HG03060 (cell line): Measurements from ENCODE around the gene NRXN2.
A peak's percentile ranks its signal among the peaks of the same experiment; 100 is the strongest.
"Not testable (repeated sequence)": the region's sequence is repeated elsewhere in the genome, so short reads cannot be mapped to it uniquely, and the experiment has no call there.

Source experiments
- ATAC-seq: cut with Tn5 transposase; IDR thresholded peaks from one replicate; pipeline ENCODE4 v1.9.1; 2021; ENCODE audit warnings: low read depth, moderate number of reproducible peaks; ENCODE audit not compliant: unreplicated experiment

NRXN2 gene

DNA sequence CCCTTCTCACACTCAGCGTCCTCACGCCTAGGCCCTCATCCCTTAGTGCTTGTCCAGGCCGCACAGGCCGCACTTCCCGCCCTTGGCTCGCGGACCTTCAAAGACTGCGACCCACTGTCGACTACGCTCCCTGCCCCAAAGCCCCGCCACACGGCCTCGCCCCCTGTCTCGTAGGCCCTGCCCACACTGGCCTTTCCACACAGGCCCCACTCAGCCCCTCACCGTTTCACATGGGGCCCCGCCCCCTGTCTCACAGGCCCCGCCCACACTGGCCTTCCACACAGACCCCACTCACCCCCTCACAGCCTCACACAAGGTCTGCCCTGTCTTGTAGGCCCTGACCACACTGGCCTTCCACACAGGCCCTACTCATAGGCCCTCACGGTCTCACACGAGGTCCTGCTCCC lies 11.0 kb downstream of the NRXN2 start:
- ATAC-seq = no peak

DNA sequence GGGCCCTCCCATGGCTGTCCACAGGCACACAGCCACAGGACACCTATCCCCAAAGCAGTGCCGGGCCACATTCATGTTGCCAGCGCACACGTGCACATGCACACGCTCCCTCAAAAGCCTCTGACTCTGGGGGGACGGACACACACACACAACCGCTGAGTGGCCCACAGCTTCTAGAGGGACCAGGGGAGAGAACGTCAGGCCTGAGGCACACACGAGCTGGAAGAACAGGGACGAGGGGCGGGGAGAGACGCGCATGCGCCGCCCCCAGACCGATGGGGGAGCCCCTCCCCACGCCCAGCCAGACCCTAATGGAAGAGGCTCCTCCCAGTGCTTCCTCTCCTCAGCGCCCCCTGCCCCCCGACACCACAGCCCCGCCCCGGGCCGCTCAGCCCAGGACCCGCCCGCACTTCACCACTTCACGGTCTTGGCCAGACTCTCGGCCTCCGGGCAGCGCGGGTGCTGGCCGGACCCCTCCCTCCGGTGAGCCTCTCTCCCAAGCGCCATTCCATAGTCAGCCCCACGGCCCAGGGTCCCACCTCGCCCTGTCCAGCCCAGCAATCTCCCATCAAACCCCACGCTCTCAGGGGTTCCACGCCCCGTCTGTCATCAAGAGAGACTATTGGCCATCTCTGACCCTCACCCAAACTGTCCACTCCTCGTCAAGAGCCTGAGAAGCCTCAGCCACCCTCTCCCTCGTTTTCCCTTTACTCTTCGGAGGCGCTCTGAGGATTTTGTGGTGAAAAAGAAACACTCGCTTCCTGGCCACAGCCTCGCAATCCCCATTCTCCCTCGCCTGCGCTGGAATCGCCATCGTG lies 11.7 kb downstream of the NRXN2 start:
- ATAC-seq = no peak

DNA sequence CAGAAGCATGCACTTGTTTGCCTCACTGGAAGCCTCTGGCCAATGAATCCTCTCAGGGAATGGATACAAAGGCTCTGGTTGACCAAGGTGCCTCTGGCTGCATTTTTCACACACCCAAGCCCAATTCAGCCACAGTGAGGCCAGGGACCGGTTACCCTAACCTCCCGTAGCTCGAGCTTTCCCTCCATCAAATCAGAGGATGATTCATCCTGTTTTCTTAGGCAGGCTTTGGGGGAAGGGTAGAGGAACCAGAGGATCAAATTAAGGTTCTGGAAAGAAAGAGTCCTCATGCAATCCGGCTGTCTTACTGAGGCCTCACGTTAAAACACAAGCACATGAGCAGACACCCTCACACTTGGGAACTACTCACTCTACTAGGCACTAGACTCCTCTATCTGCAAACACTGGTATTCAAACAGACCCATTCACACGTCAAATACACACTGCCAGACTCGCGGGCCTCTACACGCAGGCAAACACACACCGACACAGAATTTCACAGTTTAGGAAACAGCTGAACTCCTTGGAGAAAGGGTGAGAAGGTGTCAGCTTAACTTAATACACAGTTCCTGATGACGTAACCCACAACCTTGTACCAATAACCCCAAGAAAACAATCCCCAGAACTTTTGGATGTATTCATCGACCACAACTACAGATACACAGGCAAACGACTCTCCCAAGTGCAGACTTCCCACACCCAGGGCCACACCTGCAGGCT lies 12.4 kb downstream of the NRXN2 start:
- no peak for ATAC-seq

DNA sequence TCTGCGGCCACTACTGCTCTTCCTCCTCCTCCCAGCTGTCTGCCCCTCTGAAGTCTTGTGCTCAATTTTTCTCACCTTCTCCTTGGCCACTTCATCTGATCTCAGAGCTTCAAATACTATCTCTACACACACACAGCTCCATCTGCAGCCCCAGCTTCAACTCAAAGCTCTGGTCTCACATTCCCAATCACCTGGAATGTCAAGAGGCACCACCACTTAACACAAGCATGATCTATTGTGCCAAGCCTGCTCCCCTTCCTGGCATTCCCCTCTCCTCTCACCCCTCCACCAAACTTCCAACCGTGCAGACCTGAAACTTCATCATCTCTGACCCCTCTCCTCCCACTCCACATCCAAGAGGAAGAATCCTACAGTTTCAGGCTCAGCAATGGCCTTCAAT lies 17.5 kb downstream of the NRXN2 start:
- ATAC-seq = no peak

DNA sequence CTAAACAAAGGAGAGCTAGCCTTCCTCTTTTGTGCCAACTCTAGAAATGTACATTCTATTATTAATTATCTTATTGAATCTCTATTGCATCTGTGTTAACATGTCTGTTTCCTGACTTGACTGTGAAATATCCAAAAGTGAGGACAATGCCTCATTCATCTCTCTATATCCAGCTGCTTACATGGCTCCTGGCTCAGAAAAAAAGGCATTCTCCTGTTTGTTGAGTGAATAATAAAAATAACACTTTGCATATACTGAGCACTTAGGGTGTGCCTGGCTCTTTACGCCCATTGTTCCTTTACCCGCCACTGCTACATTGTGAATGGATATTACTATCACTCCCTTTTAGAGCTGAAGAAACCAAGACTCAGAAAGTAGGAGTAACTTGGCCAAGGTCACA lies 19.9 kb downstream of the NRXN2 start:
- no peak for ATAC-seq

DNA sequence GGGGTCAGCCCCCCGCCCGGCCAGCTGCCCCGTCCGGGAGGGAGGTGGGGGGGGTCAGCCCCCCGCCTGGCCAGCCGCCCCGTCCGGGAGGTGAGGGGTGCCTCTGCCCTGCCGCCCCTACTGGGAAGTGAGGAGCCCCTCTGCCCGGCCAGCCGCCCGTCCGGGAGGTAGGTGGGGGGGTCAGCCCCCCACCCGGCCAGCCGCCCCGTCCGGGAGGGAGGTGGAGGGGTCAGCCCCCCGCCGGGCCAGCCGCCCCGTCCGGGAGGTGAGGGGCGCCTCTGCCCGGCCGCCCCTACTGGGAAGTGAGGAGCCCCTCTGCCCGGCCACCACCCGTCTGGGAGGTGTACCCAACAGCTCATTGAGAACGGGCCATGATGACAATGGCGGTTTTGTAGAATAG lies 21.0 kb downstream of the NRXN2 start:
- ATAC-seq = not testable (repeated sequence)

DNA sequence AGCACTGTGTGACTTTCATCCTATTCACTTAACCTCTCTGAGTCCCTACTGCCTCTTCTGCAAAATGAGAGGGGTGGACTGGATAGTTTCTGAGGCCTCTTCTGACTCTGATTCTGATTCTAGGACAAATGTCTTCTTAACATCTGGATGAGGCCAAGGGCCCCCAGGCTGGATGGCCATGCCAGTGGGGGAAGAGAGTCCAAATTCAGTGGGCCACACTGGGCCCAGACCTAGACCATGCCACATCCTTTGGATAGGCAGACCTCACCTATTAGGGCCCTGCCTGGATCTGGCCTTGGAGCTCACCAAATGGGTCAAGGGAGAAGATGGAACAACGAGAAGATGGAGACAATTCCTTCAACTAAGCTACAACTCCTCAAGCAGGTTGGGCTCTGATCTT lies 24.6 kb downstream of the NRXN2 start:
- no peak for ATAC-seq

DNA sequence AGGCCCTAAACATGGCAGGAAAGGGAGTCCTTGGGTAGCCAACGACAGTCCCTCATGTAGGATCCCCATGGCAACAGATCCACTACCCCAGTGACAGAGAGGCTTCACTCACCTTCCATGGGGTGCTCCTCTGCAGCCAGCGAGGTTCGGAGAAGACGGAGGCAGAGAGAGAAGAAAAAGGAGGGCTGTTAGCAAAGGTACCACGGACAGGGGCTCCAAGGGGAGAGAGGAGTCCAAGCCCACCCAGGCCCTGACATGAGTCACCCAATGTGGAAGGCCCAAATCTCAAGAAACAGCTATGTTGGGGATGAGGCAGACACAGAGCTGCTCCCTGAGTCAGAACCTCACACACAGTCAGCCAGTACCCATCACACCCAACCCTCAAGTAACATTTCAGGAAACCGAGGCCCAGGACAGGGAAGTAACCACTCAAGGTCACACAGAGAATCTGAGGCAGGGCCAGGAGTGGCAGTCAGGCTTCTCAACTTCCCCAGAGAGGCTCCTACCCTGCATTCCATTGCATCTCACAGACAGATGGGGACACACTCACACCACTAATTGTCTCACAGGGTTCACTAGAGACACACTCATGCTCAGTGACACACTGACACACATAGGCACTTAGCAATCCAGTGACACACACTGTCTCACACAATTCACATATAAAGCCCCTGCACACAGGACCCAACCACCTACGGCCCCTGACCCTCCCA lies 25.2 kb downstream of the NRXN2 start:
- no peak for ATAC-seq

DNA sequence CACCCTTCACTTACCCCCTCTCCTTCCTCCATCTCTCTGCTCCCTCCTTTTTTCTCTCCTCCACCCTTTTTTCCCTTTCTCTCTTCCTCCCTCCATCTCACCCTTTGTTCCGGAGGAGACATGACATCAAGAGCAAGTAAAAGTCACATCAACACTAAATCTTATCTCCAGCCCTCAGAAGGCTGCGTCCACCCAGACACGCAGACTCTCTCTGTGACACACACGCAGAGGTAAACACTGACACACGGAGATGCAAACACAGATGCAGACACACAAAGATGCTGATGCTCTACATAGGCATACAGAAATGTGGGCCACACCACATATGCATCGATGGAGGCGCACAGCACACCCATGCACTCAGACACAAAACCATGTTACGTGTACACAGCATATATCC lies 27.0 kb downstream of the NRXN2 start:
- ATAC-seq = no peak

DNA sequence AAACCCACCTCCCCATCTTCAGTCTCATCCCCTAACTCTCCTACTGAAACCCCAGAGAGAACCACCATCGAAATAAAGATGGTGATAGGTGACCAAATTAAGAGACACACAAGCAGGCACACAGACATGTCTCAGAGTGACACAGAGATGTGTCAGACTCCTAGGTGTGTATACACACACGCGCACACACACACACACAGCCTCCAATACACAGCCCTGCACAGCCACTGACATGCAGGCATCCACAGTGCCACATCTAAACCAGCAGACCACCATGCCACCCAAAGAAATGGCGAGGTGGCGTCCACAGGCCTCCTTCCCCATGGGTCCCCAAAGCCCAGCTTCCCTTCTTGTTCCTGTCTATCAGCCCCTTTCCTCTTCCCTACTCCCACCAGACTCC lies 27.4 kb downstream of the NRXN2 start:
- no peak for ATAC-seq

DNA sequence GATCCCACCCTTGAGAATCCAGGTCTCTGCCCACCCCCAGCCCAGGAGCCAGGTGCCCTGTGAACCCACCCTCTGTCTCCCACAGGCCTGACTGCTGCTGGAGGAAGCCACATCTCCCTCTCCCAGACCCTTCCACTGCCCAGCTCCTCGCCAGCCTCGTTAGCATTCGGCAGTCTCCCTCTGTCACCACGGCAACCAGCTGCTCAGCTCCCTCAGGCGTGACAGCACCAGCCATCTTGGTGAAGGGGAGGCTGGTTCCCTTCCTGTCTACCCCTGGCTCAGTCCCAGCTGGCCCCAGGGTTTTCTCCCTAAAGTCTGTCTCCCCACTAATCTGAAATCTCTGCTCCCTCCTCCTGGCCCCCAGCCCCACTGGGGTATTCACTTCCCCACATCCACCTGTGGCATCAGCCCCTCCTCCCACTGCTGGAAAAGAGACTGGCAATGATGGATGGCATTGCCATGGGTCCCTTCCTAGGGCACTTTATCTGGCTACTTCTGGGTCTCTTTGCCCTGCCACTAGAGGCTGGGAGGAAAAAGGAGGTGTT lies 28.1 kb downstream of the NRXN2 start:
- no peak for ATAC-seq

DNA sequence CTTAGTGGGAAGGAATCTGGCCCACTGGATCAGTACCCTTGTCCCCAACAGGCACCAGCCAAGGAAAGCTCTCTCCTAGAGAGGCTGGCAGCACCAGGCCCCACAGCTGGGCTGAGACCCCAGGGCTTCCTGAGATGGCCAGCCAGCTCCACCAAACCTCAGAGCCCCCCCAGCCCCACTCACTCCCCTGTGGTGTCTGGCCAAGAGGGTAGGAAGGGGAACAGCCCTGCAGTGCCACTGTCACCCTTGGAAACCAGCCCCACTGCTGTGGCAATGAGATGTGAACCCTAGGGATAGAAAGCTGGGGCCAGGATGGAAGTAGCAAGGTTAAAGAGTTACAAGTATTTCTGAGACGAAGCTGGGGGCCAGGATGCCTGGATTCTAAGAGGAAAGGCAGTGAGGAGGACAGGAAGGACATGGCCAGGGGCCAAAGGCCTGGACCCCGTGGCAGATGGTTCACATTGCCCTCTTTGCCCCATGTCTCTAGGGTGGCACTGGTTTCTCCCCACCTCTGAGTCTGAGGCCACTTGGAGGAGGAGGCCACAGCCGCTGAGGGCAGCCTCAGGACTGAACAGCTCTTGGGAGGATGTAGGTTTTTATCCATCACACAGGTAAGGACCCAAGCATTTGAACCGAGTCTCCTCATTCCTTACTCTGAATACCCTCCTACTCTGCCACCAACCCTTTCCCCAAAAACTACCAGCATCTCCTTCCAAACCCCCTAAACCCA lies 28.8 kb downstream of the NRXN2 start:
- no peak for ATAC-seq

DNA sequence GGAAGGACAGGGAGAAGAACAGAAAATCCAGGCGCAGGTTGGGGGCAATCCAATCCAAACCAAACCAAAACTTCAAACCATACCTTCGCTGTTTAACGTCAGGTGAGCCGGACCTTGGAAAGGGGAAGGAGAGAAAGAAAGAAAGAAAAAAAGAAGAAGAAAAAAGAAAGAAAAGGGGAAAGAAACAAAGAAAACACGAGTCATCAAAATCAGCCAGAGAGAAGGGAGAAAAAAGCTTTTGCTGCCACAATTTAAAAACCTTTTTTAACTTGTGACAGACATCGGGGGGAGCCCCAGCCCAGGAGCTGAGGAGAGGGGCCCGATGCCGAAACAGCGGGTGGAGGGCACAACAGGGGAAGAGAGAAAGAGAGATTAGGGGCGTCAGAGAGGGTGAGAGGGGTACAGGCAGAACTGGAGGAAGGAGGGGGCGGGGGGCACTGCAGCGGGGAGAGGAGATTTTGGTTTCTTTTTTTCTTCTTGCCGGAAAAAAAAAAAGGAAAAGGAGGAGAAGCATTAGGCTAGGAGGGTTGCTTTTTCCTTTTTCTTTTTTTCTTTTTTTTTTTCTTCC lies 30.1 kb downstream of the NRXN2 start:
- no peak for ATAC-seq

DNA sequence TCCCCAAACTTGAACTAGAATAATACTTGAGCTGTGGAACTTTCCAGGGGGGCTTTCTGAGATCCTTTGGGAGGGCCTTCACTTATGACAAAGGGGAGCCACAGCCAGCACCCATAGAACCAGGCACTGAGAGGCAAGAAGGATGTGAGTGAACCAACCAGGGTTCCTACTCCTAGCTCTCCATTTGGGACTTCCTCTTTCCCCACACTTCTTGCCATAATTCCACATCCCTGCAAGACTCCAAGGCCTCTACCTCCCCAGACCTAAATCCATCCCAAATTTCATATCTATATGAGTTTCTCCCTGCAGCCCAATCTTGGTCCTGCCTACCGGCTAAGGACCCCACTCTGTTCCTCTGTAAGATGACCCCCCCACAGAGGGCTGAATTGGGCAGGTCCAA lies 31.5 kb downstream of the NRXN2 start:
- no peak for ATAC-seq

DNA sequence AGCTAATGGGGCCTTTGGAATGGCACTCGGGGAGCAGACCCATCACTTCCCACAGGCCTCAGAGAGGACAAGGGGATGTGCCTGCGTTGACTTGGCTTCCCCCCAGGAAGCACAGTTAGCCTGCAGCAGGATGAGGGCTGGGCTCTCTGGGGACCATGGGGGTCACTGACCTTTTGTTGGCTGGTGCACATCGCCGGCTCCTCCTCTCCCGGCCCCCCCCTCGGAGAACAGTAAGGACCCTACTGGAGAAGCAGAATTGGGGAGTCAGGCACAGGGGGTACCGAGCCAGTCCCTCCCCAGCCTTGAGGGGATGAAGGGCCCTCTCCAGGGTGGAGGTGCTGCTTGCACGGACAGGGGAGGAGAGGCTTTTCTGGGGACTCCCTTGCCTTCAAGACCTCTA lies 32.8 kb downstream of the NRXN2 start:
- ATAC-seq = no peak

DNA sequence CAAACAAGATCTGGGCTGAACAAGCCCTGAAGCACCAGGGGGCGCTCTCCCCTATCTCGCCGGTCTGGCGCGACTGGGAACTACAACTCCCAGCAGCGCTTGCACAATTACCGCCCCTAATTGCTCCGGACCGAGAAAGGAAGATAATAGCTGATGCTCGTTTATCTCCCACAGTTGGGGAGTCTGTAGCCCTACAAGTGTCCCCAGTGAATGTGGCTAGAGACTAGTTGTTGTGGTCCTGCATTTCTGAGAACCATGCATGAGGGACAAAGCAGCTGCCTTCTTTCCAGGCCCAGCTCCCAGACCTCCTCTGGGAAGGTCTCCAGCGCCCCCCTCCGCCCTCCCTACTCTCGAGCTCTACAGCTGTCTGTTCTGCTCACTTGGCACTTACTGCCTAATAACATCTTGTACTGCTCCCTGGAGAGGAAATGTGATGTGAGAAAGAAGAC lies 34.4 kb downstream of the NRXN2 start:
- peak; percentile 52 for ATAC-seq

DNA sequence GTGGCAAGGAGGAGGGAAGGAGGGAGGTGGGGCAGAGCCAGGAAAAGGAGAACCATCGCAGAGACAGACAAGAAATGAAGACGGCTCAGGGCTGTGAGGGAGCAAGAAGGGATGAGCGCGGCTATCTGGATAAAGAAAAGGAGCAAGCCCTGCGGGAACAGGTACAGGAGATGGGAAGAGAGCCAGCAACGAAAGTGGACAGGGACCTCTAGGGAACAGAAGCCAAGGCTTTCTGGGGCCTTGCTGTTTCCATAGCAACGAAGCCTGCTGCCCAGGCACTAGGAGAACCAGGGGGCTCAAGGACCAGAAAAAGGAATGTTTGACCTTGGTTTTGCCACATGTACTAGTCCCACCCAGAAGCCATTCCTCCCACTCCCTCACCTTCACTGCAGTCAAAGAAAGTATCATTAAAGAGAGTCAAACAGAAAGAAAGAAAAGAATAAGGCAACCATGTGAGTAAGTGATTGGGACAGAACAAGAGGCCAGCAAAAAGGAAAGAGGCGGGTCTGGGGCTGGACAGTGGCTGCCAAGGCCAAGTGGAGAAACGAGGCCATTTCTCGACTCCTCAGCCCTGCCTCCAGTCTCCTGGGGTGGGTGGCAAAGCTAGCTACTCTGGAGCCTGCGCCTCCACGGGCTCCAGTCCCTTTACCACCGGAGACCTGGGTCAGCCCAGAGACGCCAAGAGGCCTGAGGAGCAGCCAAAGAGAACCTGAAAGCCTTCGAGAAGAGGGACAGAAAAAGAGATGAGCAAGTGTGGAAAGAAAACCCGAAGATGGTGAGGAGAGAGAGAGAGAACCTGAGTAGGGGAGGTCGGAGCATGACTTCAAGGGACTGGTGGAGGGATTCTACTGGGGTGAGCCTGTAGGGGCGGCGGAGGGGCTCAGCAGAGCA lies 35.1 kb downstream of the NRXN2 start:
- ATAC-seq = no peak

DNA sequence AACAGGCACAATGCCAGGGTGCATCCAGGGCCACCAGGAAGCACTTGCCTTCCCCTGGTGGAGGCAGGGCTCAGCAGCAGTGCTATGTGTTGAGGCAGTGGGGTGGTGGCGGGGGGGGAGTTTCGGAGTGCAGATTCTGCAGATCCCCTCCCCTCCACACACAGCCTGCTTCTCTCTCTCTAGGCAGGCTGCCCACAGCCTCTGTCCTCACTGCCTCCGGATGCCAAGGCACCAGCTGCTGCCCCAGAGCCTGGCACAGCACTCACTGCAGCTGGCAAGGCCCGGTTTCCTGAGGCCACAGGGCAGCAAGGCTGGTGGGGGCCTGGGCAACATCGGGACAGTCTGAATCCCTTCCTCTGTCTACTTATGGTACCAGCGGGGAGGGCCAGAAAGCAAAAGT lies 35.8 kb downstream of the NRXN2 start:
- no peak for ATAC-seq

DNA sequence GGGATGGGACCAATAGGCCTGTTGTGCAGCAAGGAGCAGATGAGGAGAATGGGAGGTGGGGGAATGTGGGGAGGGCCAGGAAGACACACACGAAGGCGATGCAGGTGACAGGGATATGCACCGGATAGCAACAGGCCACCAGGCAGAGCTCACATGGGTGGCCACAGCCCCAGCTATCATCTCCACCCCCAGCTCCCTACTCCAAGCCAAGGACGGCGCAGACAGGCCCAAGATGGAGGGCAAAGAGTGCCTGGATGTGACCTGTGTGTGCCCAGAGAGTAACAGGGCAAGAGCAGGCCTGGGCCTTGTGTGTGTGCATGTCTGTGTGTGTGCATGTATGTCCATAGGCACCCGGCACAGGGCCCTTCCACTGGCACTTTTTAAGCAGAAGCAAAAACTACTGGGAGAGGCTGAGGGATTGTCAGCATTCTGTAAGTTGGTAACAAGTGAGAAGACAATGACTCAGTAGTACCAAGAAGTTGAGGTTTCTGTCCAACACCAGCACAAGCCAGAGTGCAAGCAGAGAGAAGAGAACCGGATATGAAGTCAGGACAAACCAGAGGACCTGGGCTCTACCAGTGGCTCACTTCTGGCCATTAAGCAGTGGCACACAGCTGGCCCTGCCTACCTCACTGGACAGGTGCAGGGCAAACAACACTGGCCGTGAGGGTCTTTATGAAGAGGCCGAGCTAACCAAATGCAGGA lies 36.4 kb downstream of the NRXN2 start:
- no peak for ATAC-seq
